H1 (cell line): ENCODE measurements around the gene ADCY9. TPM values are rescaled to one million over a fixed set of nuclear protein-coding genes. Genes with fewer than 3 reads are reported as not detected.

Source experiments
- CHD1 ChIP-seq: IDR thresholded peaks from 2 replicates; pipeline ENCODE4 v1.6.1; 2012; ENCODE audit warnings: low read depth, low read length, improper control_type of control experiment
- CHD2 ChIP-seq: IDR thresholded peaks from 2 replicates; pipeline ENCODE4 v1.6.1; 2012; ENCODE audit warnings: low read length, improper control_type of control experiment
- CTBP2 ChIP-seq: IDR thresholded peaks from 2 replicates; pipeline ENCODE4 v1.7.0; 2011; ENCODE audit warnings: borderline replicate concordance, mild to moderate bottlenecking, moderate library complexity, mixed read lengths, low read length; ENCODE audit not compliant: insufficient read depth, insufficient read length
- EGR1 ChIP-seq: IDR thresholded peaks from 2 replicates; pipeline ENCODE4 v1.6.1; 2011; ENCODE audit warnings: low read depth, low read length, borderline replicate concordance
- RNF2 ChIP-seq: fragments of 200-900, 300-1000 bp; sonication (generic); IDR thresholded peaks from 2 replicates; pipeline ENCODE4 v1.7.1; 2016; ENCODE audit warnings: borderline replicate concordance, low read depth, mild to moderate bottlenecking, antibody characterized with exemption, low read length; ENCODE audit not compliant: poor library complexity, severe bottlenecking; ENCODE audit errors: missing control alignments
- SUZ12 ChIP-seq: fragments of 200-600 bp; sonication (generic); IDR thresholded peaks from 2 replicates; pipeline ENCODE4 v1.6.1; 2012; ENCODE audit warnings: mild to moderate bottlenecking, inconsistent platforms, low read length, moderate library complexity, mixed read lengths
- ZNF274 ChIP-seq: IDR thresholded peaks from 2 replicates; pipeline ENCODE4 v1.7.0; 2012; ENCODE audit warnings: low read length, borderline replicate concordance; ENCODE audit errors: extremely low read depth
- polyA plus RNA-seq, 7 experiments: library from polyadenylated mRNA; depleted of rRNA in 3 of 7; stranded (reverse) in 5 of 7; unstranded in 2 of 7; fragments of >200 nt in 5 of 7; fragments of 200-250 nt in 2 of 7; gene quantifications; 1 replicate in 5 of 7; 2 replicates in 1 of 7; 4 replicates in 1 of 7; pipeline versions ENCODE4 v1.2.1 to v1.2.3, GENCODE V29; 2011 to 2013; ENCODE audit warnings: missing spikeins in 2 of 7, mixed read lengths in 2 of 7
- total RNA-seq: library from RNA; stranded (reverse); fragmentation: NEBNext Ultra II Directional; extraction: Animal tissue kit (Norgen Biotek cat#: 25700); gene quantifications from 2 replicates; pipeline ENCODE4 v1.2.1, GENCODE V29; 2021
- TF ChIP-seq, protein P1 (sequence below): IDR thresholded peaks from 2 replicates; pipeline ENCODE4 v1.6.1; 2012; ENCODE audit warnings: low read length, inconsistent platforms

ADCY9 gene
- total and polyA plus RNA-seq, 2 of the 8 experiments (the other 6 are each of a cell fraction or from before 2014, with no cell fraction given) = 5.4 to 13.1 TPM

GRCh38 chr16:3964686-3965290 lies 151.5 kb downstream of the ADCY9 start (continued):
- TF ChIP-seq, protein P1, sequence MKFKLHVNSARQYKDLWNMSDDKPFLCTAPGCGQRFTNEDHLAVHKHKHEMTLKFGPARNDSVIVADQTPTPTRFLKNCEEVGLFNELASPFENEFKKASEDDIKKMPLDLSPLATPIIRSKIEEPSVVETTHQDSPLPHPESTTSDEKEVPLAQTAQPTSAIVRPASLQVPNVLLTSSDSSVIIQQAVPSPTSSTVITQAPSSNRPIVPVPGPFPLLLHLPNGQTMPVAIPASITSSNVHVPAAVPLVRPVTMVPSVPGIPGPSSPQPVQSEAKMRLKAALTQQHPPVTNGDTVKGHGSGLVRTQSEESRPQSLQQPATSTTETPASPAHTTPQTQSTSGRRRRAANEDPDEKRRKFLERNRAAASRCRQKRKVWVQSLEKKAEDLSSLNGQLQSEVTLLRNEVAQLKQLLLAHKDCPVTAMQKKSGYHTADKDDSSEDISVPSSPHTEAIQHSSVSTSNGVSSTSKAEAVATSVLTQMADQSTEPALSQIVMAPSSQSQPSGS = no peak
- TF ChIP-seq CHD2 = no peak
- no peak for TF ChIP-seq CHD1
- TF ChIP-seq SUZ12 = no peak
- no peak for TF ChIP-seq EGR1
- no peak for TF ChIP-seq RNF2
- TF ChIP-seq CTBP2 = no peak
- TF ChIP-seq ZNF274 = no peak
